Muscle of leg (tissue), 11 donors: ENCODE measurements around the gene CARHSP1. TPM values are rescaled to one million over a fixed set of nuclear protein-coding genes. Genes with fewer than 3 reads are reported as not detected.

Experiments
- DNase-seq: peaks from one replicate; pipeline ENCODE4 v3.0.0; 2013
- H3K27ac ChIP-seq: one replicate; pipeline ENCODE4 v1.5.1; 2013; ENCODE audit warnings: mild to moderate bottlenecking, low read length, control low read depth
- H3K27me3 ChIP-seq: one replicate; pipeline ENCODE4 v1.6.1; 2013; ENCODE audit warnings: low read length; ENCODE audit not compliant: control insufficient read depth, insufficient read depth
- H3K36me3 ChIP-seq: one replicate; pipeline ENCODE4 v1.6.1; 2013; ENCODE audit warnings: low read length; ENCODE audit not compliant: control insufficient read depth, insufficient read depth
- H3K4me1 ChIP-seq: one replicate; pipeline ENCODE4 v1.6.1; 2013; ENCODE audit warnings: low read length; ENCODE audit not compliant: control insufficient read depth, insufficient read depth
- H3K4me3 ChIP-seq: one replicate; pipeline ENCODE4 v1.5.1; 2013; ENCODE audit warnings: low read length, control low read depth
- H3K9me3 ChIP-seq: replicated peaks from 2 replicates; pipeline ENCODE4 v1.6.1; 2013; ENCODE audit warnings: low read depth, low read length; ENCODE audit not compliant: control insufficient read depth
- WGBS: methylation state at CpG from one replicate; pipeline ENCODE4 v1.1.5; 2013; ENCODE audit warnings: missing lambda C conversion rate; ENCODE audit not compliant: insufficient coverage; 5-methylcytosine and 5-hydroxymethylcytosine counted together
- polyA plus RNA-seq, 8 donors: library from polyadenylated mRNA; unstranded; fragments of 120-200 nt; gene quantifications; one replicate each; pipeline versions ENCODE4 v1.2.1 to v1.2.3, GENCODE V29; 2013; ENCODE audit warnings: inconsistent platforms in 1 of 8, low replicate concordance in 1 of 8; ENCODE audit not compliant: insufficient read length in 8 of 8, insufficient read depth in 1 of 8
- total RNA-seq: library from RNA; stranded (reverse); fragments of 120-200 nt; gene quantifications from one replicate; pipeline ENCODE4 v1.2.4, GENCODE V29; 2013

The CARHSP1 gene
- total and polyA plus RNA-seq, 9 donors: 100 to 151 (median 134) TPM

GRCh38 chr16:8866118-8866883 is 2.5 kb downstream of the CARHSP1 start:
- 11% methylated on average over 20 of the region's 30 CpGs for WGBS
- no peaks in the 10 kb centered on the region for H3K9me3 ChIP-seq
- peak overlapping the region; percentile 82 for H3K4me3 ChIP-seq
- H3K4me1 ChIP-seq: peaks cover 69% of the 10 kb centered on the region
- DNase-seq: peak; percentile 89
- H3K27ac ChIP-seq: peak overlapping the region; percentile 83
- peaks cover 6% of the 10 kb centered on the region for H3K36me3 ChIP-seq
- no peaks in the 10 kb centered on the region for H3K27me3 ChIP-seq

GRCh38 chr16:8865145-8865882 is 3.5 kb downstream of the CARHSP1 start:
- peaks cover 6% of the 10 kb centered on the region for H3K36me3 ChIP-seq
- peaks cover 72% of the 10 kb centered on the region for H3K4me1 ChIP-seq
- no peaks in the 10 kb centered on the region for H3K9me3 ChIP-seq
- no peak for DNase-seq
- no peaks in the 10 kb centered on the region for H3K27me3 ChIP-seq
- WGBS: 71% methylated on average over 3 of the region's 14 CpGs
- H3K4me3 ChIP-seq: no peak overlapping the region
- peak overlapping the region; percentile 83 for H3K27ac ChIP-seq

- H3K27ac ChIP-seq: peak overlapping the region; percentile 65
- no peak overlapping the region for H3K4me3 ChIP-seq
- no peaks in the 10 kb centered on the region for H3K9me3 ChIP-seq
- no peak for DNase-seq
- H3K36me3 ChIP-seq: peaks cover 6% of the 10 kb centered on the region
- 38% methylated on average over 7 of the region's 13 CpGs for WGBS
- no peaks in the 10 kb centered on the region for H3K27me3 ChIP-seq
- peaks cover 76% of the 10 kb centered on the region for H3K4me1 ChIP-seq
These were observed 4.2 kb downstream of the CARHSP1 start for GRCh38 chr16:8864480-8865110.

- H3K4me3 ChIP-seq: no peak overlapping the region
These were observed 5.0 kb downstream of the CARHSP1 start for GRCh38 chr16:8863594-8864424.

GRCh38 chr16:8862309-8863130 is 6.3 kb downstream of the CARHSP1 start:
- Histone ChIP-seq H3K4me1 (peaks cover 69% of the 10 kb centered on the region), H3K27ac (peak overlapping the region; percentile 1), H3K9me3 (no peaks in the 10 kb centered on the region), H3K36me3 (peaks cover 24% of the 10 kb centered on the region), H3K27me3 (no peaks in the 10 kb centered on the region), H3K4me3 (no peak overlapping the region)
- WGBS: 65% methylated on average over 6 of the region's 14 CpGs
- DNase-seq: no peak

More at GRCh38 chr16:8863594-8864424, 5.0 kb downstream of the CARHSP1 start:
- H3K27me3 ChIP-seq: no peaks in the 10 kb centered on the region
- DNase-seq: no peak
- H3K36me3 ChIP-seq: peaks cover 14% of the 10 kb centered on the region
- peaks cover 73% of the 10 kb centered on the region for H3K4me1 ChIP-seq
- 73% methylated on average over 15 of the region's 17 CpGs for WGBS
- peak overlapping the region; percentile 65 for H3K27ac ChIP-seq
- H3K9me3 ChIP-seq: no peaks in the 10 kb centered on the region

GRCh38 chr16:8861563-8862308 is 7.1 kb downstream of the CARHSP1 start:
- Histone ChIP-seq H3K27ac (peak overlapping the region; percentile 52), H3K4me1 (peaks cover 62% of the 10 kb centered on the region), H3K36me3 (peaks cover 26% of the 10 kb centered on the region), H3K27me3 (no peaks in the 10 kb centered on the region), H3K9me3 (no peaks in the 10 kb centered on the region), H3K4me3 (no peak overlapping the region)
- DNase-seq: peak; percentile 77
- 53% methylated on average over 3 of the region's 14 CpGs for WGBS

GRCh38 chr16:8859913-8860881 is 8.6 kb downstream of the CARHSP1 start:
- no peaks in the 10 kb centered on the region for H3K27me3 ChIP-seq

More at GRCh38 chr16:8859913-8860881, 8.6 kb downstream of the CARHSP1 start:
- 44% methylated on average over 16 of the region's 25 CpGs for WGBS
- H3K4me1 ChIP-seq: peaks cover 46% of the 10 kb centered on the region
- H3K9me3 ChIP-seq: no peaks in the 10 kb centered on the region
- H3K27ac ChIP-seq: no peak overlapping the region
- DNase-seq: peak; percentile 56
- peaks cover 42% of the 10 kb centered on the region for H3K36me3 ChIP-seq
- no peak overlapping the region for H3K4me3 ChIP-seq
